T-helper 22 cell (primary cell): ENCODE results near the gene MAST4.
"Not testable (repeated sequence)": the region's sequence is repeated elsewhere in the genome, so short reads cannot be mapped to it uniquely, and the experiment has no call there.

Experiments
- DNase-seq: peaks from one replicate; pipeline ENCODE4 v3.0.0-alpha.2; 2020; ENCODE audit warnings: low read depth

MAST4 gene

DNA sequence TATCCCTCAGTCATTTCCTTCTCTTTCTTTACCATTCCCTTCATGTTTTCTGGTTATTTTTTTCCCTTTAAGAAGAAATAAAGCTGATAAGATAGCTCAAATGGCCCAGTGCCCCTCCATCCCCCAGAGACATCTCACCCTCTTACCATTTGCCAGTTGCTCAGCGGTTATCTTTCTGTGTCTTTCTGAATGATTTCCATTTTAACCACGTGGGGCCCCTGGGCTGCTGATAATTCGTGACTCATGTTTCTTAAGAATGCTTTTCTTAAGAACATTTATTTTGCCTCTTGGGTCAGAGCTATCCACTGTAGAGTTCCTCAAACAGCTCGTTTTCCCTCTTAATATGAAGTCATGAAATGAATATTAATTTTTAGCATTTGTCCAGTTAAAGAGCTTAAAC lies 147.8 kb downstream of the MAST4 start:
- DNase-seq = no peak

DNA sequence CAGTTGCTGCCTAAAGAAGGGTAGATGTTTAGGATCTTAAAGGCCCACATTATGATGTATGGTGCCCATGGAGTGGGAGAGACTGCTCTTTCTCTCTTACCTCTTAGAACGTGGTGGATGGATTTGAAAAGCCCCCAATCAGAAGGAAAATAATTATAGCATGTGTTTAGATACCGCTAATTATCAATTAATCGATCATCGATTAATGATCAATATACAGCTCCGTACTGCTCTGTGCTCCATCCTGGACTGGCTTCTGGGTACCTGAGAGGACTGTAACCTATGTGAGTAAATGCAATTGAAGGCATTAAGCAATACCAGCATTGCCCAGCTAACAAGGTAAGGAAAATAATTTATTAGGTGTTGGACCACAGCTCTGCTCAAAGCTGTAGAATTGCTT lies 149.1 kb downstream of the MAST4 start:
- no peak for DNase-seq

DNA sequence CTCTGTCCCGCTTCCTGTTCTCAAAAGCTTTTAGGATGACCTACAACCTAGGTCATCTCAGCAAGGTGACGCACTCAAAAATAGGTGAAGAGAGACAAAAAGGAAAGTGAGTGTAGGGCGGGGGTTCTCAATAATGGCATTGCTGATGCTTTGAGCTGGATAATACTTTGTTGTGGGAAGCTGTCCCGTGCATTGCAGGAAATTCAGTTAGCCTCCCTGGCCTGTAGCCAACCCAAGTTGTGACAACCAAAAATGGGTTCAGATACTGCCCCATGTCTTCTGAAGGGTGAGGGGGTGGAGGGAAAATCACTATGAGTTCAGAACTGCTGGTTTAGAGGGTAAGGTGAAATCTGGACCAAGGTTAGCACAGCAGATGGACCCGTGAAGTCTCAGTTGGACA lies 151.4 kb downstream of the MAST4 start:
- DNase-seq = no peak

DNA sequence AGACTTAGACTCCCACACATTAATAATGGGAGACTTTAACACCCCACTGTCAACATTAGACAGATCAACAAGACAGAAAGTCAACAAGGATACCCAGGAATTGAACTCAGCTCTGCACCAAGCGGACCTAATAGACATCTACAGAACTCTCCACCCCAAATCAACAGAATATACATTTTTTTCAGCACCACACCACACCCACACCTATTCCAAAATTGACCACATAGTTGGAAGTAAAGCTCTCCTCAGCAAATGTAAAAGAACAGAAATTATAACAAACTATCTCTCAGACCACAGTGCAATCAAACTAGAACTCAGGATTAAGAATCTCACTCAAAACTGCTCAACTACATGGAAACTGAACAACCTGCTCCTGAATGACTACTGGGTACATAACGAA lies 156.5 kb downstream of the MAST4 start:
- DNase-seq = not testable (repeated sequence)

DNA sequence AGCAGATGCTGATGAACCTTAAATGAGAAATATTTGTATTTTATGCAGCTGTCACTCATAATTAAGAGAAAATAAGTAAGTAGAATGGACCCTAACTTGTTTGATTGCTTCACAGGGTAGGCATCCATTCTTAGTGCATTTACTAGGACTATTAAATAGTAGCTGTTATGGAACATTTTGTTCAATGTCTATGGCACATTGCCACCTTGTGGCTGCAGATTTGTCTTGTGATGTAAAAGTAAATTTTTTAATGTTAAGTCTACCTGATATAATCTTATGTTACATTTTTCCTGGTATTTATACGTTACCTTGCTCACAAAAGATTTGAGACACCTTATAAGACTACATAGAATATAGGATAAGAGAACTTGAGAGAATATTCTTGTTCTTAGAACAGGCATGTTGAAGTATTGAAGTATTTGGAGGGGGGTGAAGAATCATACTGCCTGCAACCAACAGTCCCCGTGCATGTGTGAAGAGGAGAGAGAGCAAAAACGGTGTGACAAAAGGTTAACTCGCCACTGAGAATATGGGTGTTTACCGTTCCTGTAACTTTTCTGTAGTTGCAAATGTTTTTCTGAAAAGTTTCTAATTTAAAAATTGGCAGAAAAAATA lies 161.1 kb downstream of the MAST4 start:
- DNase-seq = no peak

DNA sequence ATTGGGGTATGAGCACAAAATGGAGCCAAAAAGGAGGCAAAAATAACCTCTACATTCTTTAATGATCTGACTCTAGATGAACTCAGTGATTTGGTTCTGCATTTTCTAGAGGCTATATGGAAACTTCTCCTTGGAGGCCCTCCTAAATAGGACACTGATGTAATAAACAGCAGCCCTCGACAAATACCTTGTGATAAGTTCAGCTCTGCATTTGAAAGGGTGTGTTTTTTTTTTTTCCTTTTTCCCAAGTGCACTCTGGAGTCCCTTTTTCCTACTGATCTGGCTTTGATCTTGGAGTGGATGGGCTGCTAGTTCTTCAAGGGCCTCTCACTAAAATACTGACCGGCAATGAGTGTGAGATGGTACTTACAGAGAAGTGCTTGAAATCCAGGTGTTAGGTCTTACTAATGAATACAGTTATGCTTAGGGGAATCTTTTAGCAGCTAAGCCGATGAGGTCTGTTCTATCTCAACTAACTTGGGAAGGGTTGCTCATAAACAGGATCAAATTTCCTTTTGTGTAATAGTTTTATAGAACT lies 161.7 kb downstream of the MAST4 start:
- DNase-seq = no peak

DNA sequence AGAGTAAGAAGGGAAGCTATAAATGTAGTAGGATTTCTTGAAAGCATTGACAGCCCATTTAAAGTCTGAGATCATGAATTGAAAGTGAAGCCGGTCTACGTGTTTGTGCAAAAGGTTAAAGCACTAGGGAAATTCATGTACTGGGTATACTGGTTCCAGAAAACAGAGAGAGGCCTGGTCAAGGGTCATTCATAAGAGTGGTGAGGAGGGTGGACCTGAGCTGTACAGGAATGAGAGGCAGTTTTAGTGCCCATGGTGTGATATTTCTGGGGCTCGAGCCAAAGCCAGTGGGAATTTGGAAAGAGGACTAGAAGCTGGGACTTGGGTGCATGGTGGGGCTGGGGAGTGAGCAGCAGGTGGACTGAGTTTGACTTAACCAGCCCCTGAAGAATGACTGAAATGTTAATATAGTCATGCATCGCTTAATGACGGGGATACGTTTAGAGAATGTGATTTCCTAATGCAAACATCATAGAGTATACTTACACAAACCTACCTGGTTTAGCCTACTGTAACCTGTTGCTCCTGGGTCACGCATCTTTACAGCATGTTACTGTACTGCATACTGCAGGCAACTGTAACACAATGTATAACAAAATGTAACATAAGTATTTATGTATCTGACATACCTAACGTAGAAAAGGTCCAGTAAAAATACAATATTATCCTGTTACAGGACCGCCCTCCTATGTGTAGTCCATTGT lies 173.0 kb downstream of the MAST4 start:
- no peak for DNase-seq

DNA sequence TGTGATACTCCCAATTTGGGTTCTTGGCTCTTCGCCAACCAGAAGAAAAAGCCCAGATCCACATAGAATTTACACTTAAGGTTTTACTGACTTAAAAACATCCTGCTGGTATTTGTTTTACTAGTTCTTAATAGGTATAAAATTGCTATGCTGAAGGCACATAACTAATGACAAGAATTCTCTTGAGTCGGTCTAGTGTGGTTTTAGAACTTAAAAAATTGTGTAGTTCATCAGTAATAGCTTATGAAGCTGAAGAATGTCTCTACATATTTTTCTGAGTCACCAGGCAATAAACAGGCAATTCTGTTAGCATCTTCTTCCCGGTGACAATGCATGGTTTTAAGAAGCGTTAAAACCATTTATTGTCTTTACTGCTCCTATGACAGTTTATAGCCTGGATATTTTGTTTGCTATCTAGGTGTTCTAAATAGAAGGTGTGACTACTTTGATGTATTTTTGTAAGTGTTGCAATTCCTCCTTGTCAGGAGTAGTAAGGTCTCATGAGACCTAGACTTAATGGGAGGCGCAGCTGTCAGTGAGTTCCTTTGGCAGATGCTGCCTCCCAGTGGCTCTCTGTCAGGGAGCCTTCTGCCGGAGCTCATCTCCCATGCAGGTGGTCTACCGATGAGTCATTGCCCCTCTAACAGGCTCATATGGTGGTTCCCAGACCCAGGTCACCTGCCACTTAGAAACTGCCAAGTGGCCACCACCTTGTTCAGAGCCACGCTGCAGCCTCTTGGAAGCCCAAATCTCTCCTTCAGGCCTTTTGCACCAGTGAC lies 173.8 kb downstream of the MAST4 start:
- DNase-seq = no peak

DNA sequence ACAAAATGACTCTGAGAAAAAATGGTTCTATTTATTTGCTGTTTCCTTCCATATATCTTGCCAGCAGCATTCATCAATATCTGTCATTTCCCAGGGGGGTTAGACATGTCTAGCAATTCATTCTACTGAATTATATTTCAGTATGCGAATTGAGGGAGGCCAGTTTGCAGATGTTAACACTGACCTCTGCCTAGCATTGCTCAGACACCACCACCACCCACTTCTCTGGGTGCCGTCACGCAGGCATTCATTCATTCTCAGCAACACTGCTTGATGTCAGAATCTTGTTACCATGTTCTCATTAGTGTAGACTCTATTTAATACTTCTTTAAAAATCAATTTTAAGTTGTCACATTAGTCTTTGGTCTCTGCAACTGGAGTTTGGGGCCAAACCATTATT lies 181.7 kb downstream of the MAST4 start:
- no peak for DNase-seq

DNA sequence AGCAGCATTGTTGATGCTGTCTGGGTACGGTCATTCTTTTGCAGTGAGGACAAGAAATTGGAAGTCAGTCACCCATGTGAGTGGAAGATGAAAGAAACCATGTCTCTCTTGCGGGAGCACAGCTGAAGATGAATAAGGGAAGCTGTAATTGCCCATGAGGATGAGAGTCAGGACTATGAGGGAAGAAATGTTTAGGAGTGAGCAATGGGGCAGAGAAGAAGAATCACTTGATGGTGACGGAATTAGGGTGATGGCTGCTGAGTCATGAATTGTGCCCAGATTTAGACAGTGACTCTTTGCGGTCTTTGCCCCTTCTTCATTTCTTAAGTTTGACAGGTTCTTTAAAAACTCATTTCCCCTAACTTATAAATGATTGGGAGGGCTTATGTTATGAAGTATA lies 183.3 kb downstream of the MAST4 start:
- no peak for DNase-seq

DNA sequence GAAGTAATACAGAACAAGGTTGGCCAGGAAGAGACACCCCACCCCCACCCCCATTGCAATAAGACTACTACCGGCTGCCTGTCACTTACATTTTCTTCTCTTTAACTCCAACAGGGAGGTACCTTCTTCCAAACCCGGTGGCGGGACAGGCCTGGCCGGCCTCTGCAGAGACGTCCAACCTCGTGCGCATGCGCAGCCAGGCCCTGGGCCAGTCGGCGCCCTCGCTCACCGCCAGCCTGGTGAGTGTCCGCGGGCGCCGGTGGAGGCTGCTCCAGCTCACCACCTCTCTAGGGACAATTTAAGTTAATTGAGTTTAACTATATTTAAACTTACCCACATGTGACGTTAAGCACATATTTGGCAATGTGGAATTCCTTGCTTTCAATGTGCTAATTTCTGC lies 192.4 kb downstream of the MAST4 start:
- DNase-seq = no peak

DNA sequence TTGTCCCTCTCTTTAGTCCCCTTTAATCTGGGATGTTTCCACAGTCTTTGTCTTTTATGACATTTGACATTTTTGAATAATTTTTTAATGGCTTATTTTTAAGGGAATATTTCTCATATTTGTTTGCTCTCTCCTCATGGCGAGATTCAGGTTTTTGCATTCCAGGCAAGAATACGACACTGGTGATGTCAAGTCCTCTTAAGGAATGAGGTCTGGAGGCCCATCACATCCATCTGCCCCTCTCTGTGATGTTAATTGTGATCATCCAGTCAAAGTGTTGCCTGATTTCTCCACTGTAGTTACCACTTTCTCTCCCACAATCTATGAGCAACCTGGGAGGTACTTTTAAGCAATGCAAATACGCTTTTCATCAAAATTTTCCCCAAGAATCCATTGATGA lies 193.2 kb downstream of the MAST4 start:
- DNase-seq = no peak

DNA sequence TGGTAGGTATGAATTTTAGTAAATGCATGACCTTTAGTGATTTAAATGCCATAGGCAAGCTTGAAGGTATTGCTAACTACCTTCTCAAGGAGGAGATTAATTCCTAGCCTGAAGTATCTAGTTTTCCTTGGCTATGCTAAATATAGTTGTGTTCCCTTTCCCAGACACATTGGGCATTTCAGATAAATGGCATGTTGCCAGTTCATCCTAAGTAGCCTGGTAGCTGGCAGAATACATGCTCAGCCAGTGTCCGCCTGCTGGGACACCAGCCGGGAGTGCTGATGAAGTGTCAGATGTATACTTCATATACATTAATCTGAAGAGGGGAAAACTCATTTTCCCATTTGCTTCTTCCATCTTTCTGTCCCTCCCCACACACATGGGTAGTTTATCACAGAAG lies 196.9 kb downstream of the MAST4 start:
- no peak for DNase-seq

DNA sequence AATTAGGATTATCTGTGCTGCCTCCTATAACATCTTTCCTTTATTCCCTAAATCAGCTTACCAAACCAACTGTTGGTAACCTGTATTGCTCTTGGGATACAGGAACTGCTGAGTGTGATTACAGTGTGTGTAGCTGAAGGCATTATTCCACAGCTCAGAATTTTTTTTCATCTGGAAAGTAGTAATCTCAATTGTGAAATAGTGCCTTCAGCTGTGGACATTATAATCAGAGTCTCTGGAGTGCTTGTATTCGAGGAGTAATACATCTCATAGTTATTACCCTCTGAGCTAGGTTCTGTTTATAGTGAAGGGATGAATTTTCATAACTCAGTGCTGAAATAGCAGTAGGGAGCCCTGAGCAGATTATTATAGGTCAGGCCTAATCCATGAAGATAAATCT lies 199.5 kb downstream of the MAST4 start:
- DNase-seq = no peak

DNA sequence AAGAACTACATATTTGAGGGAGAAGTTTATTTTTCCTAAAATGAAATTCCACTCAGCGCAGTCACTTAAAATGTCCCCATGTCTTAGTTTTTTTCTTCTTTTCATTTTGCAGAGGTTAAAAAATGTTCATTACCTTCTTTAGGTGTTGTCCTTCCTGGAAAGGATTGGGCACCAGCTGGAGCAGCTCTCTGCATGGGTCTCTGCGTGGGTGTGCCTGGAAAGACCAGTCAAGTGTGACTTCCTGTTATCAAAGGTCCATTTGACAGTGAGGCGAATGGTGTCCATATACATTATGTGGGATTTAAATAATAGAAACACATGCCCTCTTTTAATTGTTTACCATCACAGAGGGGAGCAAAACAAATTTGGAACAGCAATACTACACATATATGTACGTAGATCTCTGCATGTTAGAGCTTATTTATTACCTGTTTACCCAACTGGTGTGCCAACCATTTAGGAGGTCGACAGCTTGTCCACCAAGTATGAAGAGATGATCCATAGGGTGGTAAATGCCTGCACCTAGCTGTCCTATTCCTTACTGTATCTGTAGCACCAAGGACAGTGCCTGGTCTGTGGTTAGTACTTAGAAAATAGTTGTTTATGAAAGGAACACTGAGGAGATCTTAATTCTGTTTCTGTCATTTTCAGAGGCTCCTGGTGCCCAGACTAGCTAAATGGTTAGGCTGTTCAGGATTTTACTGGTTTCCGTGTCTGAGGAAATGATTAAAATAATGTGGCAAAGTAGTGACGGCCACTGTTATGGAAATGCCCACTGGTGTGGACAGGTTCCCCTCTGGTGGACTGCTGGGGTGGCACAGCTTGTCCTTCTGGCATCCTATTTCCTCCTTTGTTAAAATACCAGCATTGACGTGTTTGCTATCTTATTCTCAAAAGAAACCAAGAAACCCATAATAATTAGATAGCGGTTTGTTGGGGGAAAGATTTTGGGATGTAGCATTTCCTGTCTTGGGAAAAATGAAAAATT lies 200.4 kb downstream of the MAST4 start:
- no peak for DNase-seq

DNA sequence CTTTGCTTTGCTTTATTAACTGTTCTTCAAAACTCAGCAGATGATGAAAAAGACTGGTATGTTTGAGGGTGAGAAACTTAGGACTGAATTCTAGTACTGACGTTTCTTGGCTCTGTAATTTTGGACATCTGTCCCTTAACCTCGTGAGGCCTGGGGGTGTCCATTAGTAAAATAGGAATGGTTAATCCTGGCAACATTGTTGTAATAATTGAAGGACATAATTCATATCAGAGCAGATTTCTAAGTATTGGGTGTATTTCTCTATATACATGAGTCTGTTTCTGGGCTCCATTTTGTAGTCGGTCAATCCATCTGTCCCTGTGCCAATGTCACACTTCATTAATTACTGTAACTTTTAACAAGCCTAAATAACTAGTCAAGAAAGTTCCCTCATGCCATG lies 206.7 kb downstream of the MAST4 start:
- DNase-seq = no peak

DNA sequence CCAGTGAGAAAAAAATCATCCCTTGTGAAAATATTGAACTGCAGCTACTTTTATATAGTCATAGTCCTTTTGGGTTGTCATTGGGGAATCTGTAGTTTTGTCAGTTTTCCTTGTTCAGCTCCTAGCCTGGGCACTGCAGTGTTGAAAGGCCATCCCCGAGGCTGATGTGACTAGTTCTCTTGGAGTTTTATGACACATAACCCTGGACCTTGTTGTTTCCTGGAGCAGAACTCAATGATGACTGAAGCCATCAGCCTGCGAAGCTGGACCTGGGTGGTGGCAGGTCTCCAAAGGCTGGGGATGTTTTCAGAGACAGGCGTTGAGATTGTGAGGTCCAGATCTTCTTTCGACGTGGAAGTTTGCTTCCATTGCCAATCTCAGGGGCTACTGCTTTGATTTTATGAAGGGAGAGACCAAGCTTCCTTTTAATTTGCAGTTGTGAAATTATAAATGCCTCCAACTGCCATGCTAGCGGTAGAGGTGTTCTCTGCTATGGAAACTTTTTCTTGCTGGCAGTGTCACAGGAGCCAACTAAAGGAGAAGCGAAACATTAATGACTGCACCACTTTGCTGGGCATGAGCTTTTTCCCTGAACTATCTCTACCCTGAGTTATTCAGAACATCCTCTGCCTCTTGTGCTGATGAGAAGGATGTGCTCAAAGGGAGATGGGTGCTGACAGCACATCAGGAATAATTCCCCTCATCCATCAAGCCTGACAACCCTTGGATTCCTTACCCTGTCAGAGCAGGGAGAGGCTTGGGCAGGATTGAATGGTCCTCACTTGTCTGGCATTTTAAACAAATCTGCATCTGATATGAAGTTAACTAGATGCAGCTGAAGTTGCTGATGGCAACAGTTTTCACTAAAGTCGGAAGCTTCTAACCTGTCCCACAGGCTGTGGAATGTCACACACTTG lies 209.6 kb downstream of the MAST4 start:
- DNase-seq = no peak

DNA sequence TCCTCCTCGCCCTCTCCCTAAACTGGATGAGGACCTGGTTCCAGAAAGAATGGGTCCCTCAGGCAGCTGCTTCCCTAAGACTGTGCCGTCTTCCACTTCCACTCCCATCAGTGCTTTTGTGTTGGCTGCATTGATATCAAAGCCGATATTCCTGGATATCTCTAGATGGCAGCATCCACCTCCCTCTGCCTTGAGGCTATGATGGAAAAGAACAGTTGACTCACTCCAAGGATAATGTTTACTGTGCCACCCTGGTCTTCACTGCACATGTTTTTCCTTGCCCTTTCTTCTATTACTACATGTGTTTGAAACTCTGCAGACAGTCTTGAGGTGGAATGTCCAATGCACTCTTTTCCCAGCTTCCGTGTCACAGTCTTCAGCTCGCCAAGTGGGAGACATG lies 211.6 kb downstream of the MAST4 start:
- no peak for DNase-seq

DNA sequence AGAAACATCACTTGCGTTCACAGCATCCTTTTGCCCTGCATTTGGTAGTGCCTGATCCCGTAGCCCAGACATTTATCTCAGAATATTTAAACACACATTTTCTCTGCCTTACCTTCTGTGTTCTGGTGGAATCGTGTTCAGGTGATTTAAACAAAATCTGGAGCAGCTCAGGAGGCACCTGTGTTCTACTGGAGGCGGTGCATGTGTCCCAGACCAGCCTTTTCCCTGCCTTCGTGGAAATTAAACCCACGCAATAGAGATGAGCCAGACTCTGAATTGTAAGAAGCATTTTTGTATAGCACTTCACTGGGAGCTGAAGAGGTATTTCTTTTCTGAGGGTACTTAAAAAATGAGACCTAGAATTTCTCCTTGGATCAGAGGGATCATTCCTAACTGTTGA lies 212.5 kb downstream of the MAST4 start:
- DNase-seq = no peak

DNA sequence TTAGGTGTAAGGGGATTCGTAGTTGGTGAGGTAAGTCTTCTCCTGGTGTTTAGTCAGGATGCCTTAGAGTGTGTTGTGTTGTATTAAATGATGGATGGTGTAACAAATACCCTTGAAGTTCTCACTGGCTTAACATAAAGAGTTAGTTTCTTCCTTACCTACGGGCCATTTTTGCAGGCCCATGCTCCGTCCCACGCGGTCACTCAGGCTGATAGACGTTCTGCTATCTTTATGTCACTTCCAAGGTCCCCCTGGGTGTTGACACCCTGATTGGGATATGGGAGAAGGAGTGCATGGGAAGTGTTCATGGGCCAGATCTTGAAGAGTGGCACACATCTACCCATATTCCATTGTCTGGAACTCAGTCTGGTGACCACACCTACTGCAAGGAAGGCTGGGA lies 214.0 kb downstream of the MAST4 start:
- DNase-seq = no peak

DNA sequence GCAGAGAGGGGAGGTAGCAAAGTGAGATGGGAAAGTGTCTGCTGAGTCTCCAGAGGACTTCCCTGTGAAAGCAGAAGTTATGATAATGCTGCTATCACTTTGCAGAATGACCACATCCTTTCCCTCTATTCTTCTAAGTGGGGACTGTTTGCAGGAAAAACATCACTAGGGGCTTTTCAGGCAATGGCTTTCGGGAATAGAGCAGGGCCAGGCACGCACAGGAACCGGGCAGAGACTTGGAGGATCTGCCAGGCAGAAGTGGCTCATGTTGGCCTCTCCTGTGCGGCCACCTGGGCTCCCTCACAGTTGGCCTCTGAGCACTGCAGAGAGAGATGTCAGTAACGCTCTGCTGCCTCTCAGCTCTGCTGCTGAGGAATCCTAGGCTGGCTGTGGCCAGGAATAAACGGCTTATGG lies 214.7 kb downstream of the MAST4 start:
- DNase-seq = no peak
